ENCODE results near the gene QTRT2.

Gene QTRT2

GRCh38 chr3:114056130-114057010 lies at the start of gene QTRT2, which contains the start of gene CCDC191:
TSS of gene QTRT2 (plus strand) at chr3:114056737. CDS start at chr3:114065258, 8,521 bp downstream.
TSS of gene CCDC191 (minus strand) at chr3:114056526. CDS start at chr3:114056466, 60 bp downstream.
- peak; percentile 99 for DNase-seq (ENCODE audit: low spot score)

- DNase-seq (ENCODE audit: low spot score): no peak
Observed at GRCh38 chr3:114011059-114011797, 45.3 kb upstream of the QTRT2 start.

- no peak for DNase-seq (ENCODE audit: low spot score)
Observed at GRCh38 chr3:114014211-114014610, 42.3 kb upstream of the QTRT2 start.

- DNase-seq (ENCODE audit: low spot score): no peak
Observed at GRCh38 chr3:114019486-114019885, 37.1 kb upstream of the QTRT2 start.

- no peak for DNase-seq (ENCODE audit: low spot score)
Observed at GRCh38 chr3:114020907-114021306, 35.6 kb upstream of the QTRT2 start.

GRCh38 chr3:114022145-114022802 lies 34.3 kb upstream of the QTRT2 start:
- DNase-seq (ENCODE audit: low spot score): no peak

- no peak for DNase-seq (ENCODE audit: low spot score)
Observed at GRCh38 chr3:114025451-114025850, 31.1 kb upstream of the QTRT2 start.

- DNase-seq (ENCODE audit: low spot score): no peak
Observed at GRCh38 chr3:114026331-114026730, 30.2 kb upstream of the QTRT2 start.

- DNase-seq (ENCODE audit: low spot score): no peak
Observed at GRCh38 chr3:114033721-114034120, 22.8 kb upstream of the QTRT2 start.

- DNase-seq (ENCODE audit: low spot score): no peak
Observed at GRCh38 chr3:114034211-114034610, 22.3 kb upstream of the QTRT2 start.

- DNase-seq (ENCODE audit: low spot score): no peak
Observed at GRCh38 chr3:114034787-114035545, 21.6 kb upstream of the QTRT2 start.

- no peak for DNase-seq (ENCODE audit: low spot score)
Observed at GRCh38 chr3:114035896-114036295, 20.6 kb upstream of the QTRT2 start.

- no peak for DNase-seq (ENCODE audit: low spot score)
Observed at GRCh38 chr3:114043205-114043604, 13.3 kb upstream of the QTRT2 start.

- no peak for DNase-seq (ENCODE audit: low spot score)
Observed at GRCh38 chr3:114052216-114052615, 4.3 kb upstream of the QTRT2 start.

GRCh38 chr3:114057011-114057347 lies 442 bp downstream of the QTRT2 start:
- no peak for DNase-seq (ENCODE audit: low spot score)

- DNase-seq (ENCODE audit: low spot score): no peak
Observed at GRCh38 chr3:114058646-114059045, 2.1 kb downstream of the QTRT2 start.

- DNase-seq (ENCODE audit: low spot score): no peak
Observed at GRCh38 chr3:114060906-114061655, 4.5 kb downstream of the QTRT2 start.

- no peak for DNase-seq (ENCODE audit: low spot score)
Observed at GRCh38 chr3:114067804-114068203, 11.3 kb downstream of the QTRT2 start.

GRCh38 chr3:114068336-114068735 lies 11.8 kb downstream of the QTRT2 start:
- DNase-seq (ENCODE audit: low spot score): no peak

GRCh38 chr3:114071786-114072185 lies 15.2 kb downstream of the QTRT2 start:
- DNase-seq (ENCODE audit: low spot score): no peak

- no peak for DNase-seq (ENCODE audit: low spot score)
Observed at GRCh38 chr3:114076711-114077110, 20.2 kb downstream of the QTRT2 start.

Measured in pons (tissue), 1 donor.